HG03135 (cell line): ENCODE results near the gene OSBPL3.
A peak's percentile ranks its signal among the peaks of the same experiment; 100 is the strongest.

Experiments used
- ATAC-seq: cut with Tn5 transposase; IDR thresholded peaks from one replicate; pipeline ENCODE4 v1.9.1; 2021; ENCODE audit warnings: mild to moderate bottlenecking, moderate library complexity; ENCODE audit not compliant: unreplicated experiment

The OSBPL3 gene

GRCh38 chr7:24903559-24903958, 76.4 kb downstream of the OSBPL3 start:
- ATAC-seq, result no peak

GRCh38 chr7:24902931-24903330, 77.0 kb downstream of the OSBPL3 start:
- no peak for ATAC-seq

DNA sequence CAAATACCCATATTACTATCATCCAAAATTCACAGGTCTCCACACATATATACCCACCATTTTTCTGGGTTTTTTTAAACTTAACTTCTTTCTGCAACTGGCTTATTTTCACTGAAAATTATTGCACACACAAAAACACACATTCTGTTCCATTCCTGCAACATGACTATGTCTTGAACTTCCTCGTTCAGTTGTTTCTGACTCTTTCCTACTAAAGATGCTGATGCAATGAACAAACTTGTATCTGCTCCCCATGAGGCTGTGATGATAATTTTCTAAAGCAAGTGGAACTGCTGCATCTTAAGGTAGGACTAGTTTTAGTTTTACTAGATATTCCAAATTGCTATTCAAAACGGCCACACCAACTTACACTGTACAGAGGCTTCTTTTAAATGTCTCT, 77.7 kb downstream of the OSBPL3 start:
- no peak for ATAC-seq

DNA sequence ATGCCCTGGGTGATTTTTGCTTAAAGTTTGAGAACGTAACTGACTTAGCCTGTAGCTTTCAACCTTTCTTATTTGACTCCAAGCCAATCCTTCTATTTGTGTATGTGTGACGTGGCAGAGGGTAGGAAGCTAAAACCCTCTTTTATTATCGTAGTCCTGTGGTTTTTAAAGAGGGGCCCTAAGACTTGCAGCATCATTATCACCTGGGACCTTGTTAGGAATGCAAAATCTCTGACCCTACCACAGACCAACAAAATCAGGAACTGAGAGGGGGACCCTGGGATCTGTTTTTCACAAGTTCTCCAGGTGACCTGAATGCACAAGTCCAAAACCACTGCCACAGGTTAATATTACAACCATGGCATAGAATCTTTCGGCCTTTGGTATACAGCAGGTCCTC, 80.1 kb downstream of the OSBPL3 start:
- peak; percentile 51 for ATAC-seq

DNA sequence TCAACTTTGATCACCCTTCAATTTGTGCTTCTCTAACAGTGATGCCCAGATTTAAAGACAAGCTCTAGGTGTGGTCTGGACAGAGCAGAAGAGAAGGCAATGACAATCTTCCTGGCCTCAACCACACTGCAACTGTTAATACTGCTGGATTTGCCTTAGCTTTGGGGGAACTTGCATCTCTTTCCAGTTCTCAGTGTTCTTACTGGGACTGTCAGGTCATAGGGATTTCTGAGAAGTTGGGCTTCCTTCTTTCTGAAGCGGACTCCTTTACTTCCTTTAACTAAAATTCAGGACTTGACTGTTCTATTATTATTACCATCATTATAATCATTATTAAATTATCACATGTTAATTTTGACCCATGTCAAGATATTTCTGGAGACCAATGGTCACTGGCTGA, 80.8 kb downstream of the OSBPL3 start:
- ATAC-seq, result no peak

GRCh38 chr7:24898691-24899090, 81.3 kb downstream of the OSBPL3 start:
- no peak for ATAC-seq

GRCh38 chr7:24896031-24896501, 83.9 kb downstream of the OSBPL3 start:
- peak; percentile 65 for ATAC-seq

- no peak for ATAC-seq
These were observed 85.4 kb downstream of the OSBPL3 start for GRCh38 chr7:24894429-24895221.

GRCh38 chr7:24891311-24891735, 88.7 kb downstream of the OSBPL3 start:
- ATAC-seq, result no peak

GRCh38 chr7:24889611-24890010, 90.4 kb downstream of the OSBPL3 start:
- no peak for ATAC-seq

GRCh38 chr7:24888653-24889052, 91.3 kb downstream of the OSBPL3 start:
- no peak for ATAC-seq

DNA sequence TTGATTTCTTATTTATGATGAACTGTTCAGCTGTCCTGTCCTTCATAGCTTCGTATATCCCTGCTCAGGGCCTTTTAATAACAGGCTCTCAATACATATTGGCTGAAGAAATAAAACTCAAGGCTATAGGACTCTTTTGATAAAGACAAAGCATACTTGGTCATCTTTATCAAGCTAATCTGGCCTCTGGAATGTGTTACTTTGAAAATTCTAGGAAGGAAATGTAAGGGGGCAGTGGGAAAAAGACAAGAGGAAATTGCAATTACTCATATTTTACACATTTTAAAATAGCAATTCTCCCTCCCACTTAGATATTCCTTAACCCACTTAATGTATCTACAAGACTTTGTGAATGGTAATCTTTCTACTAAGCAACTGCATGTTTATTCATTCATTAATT, 94.3 kb downstream of the OSBPL3 start:
- no peak for ATAC-seq

- no peak for ATAC-seq
These were observed 94.7 kb downstream of the OSBPL3 start for GRCh38 chr7:24885305-24885704.

DNA sequence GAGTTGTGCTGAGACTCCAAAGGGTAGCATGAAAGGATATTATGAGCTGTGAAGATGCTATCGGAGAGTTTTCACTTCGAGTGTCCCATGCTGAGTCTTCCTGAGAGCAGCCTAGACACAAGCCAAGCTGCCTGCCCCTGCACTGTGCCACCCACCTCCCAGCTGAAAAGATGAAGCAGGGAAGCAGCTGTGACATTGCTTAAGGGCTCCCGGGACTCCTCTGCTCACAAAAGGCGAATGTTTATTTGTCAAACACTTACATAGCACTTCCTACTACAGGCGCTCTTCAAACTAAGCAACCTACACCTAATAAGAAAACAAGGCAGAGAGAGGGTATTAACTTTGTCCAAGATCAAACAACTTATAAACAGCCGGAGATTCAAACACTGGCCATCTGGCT, 95.6 kb downstream of the OSBPL3 start:
- no peak for ATAC-seq

DNA sequence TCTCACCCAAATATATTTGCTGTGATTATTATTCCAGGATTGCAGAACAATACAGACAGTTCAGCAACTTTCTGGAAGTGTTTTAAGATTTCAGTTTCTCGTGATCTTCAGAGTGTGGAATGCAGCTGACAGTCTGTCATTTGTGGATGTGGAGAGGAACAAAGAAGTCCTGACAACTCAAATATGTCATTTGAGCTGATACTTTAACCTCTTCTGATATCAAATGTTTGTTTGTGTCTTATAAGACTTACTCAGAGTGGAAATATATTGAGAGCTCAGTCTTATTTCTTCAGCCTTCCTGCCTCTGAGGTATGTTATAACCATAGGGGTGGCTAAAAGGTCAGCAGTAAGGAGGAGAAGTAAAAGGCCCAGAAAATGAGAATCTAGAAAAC, 96.4 kb downstream of the OSBPL3 start:
- ATAC-seq, result no peak

- ATAC-seq, result no peak
These were observed 96.9 kb downstream of the OSBPL3 start for GRCh38 chr7:24882989-24883621.

DNA sequence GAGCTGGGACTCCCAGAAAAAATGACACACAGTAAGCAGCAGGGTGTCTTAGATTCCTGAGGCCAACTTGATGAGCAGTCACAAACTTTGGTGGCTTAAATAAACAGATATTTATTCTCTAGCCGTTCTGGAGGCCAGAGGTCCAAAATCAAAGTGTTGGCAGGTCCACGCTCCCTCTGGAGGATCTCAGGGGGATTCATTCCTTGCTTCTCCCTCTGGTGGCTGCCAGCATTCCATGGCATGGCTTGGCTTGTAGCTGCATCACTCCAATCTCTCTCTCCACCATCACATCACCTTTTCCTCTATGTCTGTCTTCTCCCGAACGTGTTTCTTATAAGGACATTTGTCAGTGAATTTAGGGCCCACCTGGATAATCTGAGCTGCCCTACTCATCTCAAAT, 98.4 kb downstream of the OSBPL3 start:
- no peak for ATAC-seq

GRCh38 chr7:24880886-24881285, 99.1 kb downstream of the OSBPL3 start:
- ATAC-seq, result no peak

DNA sequence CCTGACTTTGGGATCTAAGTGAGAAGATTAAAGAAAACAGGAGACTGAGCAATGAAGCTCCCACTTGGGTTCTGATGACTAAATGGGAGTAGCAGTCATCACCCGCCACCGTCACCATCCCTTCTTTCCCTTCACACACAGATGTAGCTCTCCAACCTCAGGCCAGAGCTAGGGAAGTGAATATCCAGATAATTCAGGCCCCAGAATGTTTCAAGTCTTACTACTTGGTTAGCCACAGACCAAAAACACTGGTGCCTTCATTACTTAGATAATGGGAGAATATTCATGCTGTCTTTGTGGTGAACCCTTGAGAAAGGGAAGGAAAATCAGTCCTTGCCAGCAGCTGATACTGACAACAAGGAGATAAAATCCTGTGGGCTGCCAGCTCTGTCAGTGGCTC, 100.7 kb downstream of the OSBPL3 start:
- ATAC-seq, result no peak

DNA sequence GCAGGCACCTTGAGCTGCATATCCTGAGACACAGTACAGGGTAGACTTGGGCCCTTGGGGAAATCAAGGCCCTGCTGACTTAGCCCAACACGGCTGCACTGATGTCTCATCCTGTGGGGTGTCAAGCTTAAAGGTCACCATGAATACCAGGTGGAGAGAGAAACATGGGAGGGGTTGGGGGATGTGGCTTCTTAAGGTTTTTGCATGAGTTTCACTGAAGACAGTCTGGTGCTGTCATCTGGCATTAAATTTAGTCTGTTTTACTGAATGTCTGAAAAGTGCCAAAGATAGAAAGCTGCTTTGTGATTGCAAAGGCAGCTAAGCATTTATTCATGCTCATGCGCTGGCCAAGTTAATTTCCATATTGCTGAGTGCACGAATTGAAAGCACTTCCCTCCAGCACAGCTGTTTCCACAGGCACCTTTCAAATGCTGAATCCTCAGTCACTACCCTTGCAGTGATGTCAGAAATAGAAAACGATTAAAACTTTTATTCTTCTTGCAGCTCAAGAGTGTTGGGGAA, 102.1 kb downstream of the OSBPL3 start:
- ATAC-seq, result peak; percentile 93

DNA sequence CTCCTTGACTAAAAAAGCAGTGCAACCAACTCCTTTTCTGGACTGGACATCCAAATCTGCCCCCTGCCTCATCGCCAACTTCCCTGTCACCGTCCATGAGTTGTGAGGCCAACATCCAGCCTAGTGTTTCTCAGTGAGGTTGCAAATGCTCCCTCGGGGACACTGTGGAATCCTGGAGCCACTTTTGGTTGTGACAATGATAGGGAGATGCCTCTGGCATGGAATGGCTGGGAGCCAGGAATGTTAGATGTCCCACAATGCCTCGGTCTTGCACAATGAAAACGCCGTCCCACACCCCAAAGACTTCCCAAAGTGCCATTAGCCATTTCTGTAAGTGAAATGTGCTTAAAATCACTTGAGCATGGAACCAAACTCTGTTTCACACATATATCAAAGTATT, 105.2 kb downstream of the OSBPL3 start:
- no peak for ATAC-seq

GRCh38 chr7:24873944-24874343, 106.0 kb downstream of the OSBPL3 start:
- ATAC-seq, result no peak
